Measurements from ENCODE around the gene PEX7. TPM values are rescaled to one million over a fixed set of nuclear protein-coding genes. Genes with fewer than 3 reads are reported as not detected.

PEX7 gene
- total RNA-seq, 1 experiment from 2014 or later, result 8.1 TPM

- no peak for TF ChIP-seq EGR1 (IDR thresholded peaks at IDR 0.05; ENCODE audit: low read depth)
Observed at GRCh38 chr6:136823128-136823660, 802 bp downstream of the PEX7 start (continued).

DNA sequence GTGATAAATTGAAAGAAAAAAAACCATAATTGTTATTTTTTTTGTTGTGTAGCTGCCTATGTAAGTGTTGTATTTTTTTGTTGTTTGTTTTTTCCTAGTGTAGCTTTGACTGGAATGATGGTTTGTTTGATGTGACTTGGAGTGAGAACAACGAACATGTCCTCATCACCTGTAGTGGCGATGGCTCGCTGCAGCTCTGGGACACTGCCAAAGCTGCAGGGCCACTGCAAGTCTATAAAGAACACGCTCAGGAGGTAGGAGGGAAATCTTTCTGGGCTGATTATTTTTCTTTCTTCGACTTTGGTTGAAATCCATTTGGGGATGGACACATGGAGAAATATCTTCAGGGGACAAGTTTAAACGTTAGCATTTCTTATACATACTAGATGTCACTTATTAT lies 3.8 kb downstream of the PEX7 start:
- no TSS peak for BruUV-seq (replicated peaks)

DNA sequence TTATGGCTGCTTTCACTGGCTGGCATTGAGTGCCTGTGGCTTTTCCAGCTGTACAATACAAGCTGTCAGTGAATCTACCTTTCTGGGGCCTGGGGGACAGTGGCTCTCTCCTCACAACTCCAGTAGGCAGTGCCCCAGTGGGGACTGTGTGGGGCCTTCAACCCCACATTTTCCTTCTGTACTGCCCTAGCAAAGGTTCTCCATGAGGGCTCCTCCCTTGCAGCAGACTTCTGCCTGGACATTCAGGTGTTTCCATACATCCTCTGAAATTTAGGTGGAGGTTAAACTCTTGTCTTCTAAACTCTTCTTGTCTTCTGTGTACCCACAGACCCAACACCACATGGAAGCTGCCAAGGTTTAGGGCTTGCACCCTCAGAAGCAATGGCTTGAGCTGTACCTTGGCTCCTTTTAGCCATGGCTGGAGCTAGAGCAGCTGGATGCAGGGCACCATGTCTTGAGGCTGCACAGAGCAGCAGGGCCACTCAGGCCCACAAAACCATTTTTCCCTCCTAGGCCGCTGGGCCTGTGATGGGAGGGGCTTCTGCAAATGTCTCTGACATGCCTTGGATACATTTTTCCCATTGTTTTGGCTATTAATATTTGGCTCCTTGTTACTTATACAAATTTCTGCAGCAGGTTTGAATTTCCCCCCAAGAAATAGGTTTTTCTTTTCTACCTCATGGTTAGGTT lies 9.6 kb downstream of the PEX7 start:
- H3K4me3 ChIP-seq (replicated peaks in 1 of 2; ENCODE audit: low read depth in 1 of 2, low read length in 2 of 2), result no peak overlapping the region
- H4K20me1 ChIP-seq (ENCODE audit: insufficient read depth), result no peaks in the 10 kb centered on the region
- peaks cover 4% of the 10 kb centered on the region in 2 experiments; a peak in 2 of 4 replicates for H3K9me3 ChIP-seq (ENCODE audit: control insufficient read depth in 1 of 2, insufficient read depth in 1 of 2, low read depth in 1 of 2, low read length in 2 of 2)
- no peaks in the 10 kb centered on the region for H3K79me2 ChIP-seq (ENCODE audit: insufficient read depth, low read length)
- H3K27ac ChIP-seq (ENCODE audit: low read depth, low read length), result no peak overlapping the region
- ChIA-PET POLR2A (no interaction called here), RAD21 (ENCODE audit: low non-redundant PET in 1 of 2, low total read pairs in 2 of 2, uncharacterized antibody in 2 of 2, unreplicated experiment in 2 of 2) (no interaction called here), CTCF (no interaction called here)
- no peaks in the 10 kb centered on the region for H3K9me2 ChIP-seq (ENCODE audit: insufficient read depth)
- BruUV-seq (replicated peaks), result no TSS peak
- H3K9ac ChIP-seq (ENCODE audit: low read length), result no peak overlapping the region
- no peak for TF ChIP-seq YY1 (IDR thresholded peaks at IDR 0.05; ENCODE audit: extremely low read depth, insufficient replicate concordance, low read depth, low read length)
- TF ChIP-seq CTCF (IDR thresholded peaks at IDR 0.05 in 2 of 3, conservative IDR thresholded peaks at IDR 0.05 in 1 of 3; ENCODE audit: borderline replicate concordance in 1 of 3, insufficient read depth in 1 of 3, low read depth in 2 of 3, low read length in 2 of 3), result no peak
- peak; percentile 66; the same call in 1 of the 2 replicates for TF ChIP-seq CBX3 (IDR thresholded peaks at IDR 0.05; ENCODE audit: low read depth)
- DNase-seq (ENCODE audit: low read depth, low spot score) (no peak), ATAC-seq (no peak)
- no peak overlapping the region for H2AFZ ChIP-seq (ENCODE audit: low read depth, low read length, poor library complexity, severe bottlenecking)
- no peaks in the 10 kb centered on the region for H3K27me3 ChIP-seq (ENCODE audit: insufficient read depth, low read length)
- no peak overlapping the region for H3K4me2 ChIP-seq (ENCODE audit: low read length)
- H3K36me3 ChIP-seq (ENCODE audit: control insufficient read depth in 1 of 2, insufficient read depth in 2 of 2, low read length in 2 of 2), result peaks cover 0 to 16% of the 10 kb centered on the region in 2 experiments; a peak in 2 of 4 replicates
- H3K4me1 ChIP-seq (ENCODE audit: control insufficient read depth in 1 of 2, insufficient read depth in 2 of 2, low read length in 2 of 2), result no peaks in the 10 kb centered on the region
- intact Hi-C loops (cut with micrococcal nuclease), result no loop called here

More for the DNA sequence above, 3.8 kb downstream of the PEX7 start:
- no peak overlapping the region for H3K4me2 ChIP-seq (ENCODE audit: low read length)
- no peak overlapping the region for H3K9ac ChIP-seq (ENCODE audit: low read length)
- RAD21 ChIA-PET (ENCODE audit: low non-redundant PET in 1 of 2, low total read pairs in 2 of 2, uncharacterized antibody in 2 of 2, unreplicated experiment in 2 of 2), result no interaction called here
- ATAC-seq (no peak), DNase-seq (ENCODE audit: low read depth, low spot score) (no peak)
- no peaks in the 10 kb centered on the region for H3K9me2 ChIP-seq (ENCODE audit: insufficient read depth)
- H3K4me1 ChIP-seq (ENCODE audit: control insufficient read depth in 1 of 2, insufficient read depth in 2 of 2, low read length in 2 of 2), result peaks cover 4 to 14% of the 10 kb centered on the region in 2 experiments; a peak in 3 of 4 replicates
- peaks cover 10% of the 10 kb centered on the region; the same call in 1 of the 2 replicates for H3K79me2 ChIP-seq (ENCODE audit: insufficient read depth, low read length)
- CTCF ChIA-PET, result no interaction called here
- H3K27ac ChIP-seq (ENCODE audit: low read depth, low read length), result no peak overlapping the region
- TF ChIP-seq ELF1 (IDR thresholded peaks at IDR 0.05; ENCODE audit: borderline replicate concordance, low read depth) (no peak), ZFX (IDR thresholded peaks at IDR 0.05) (no peak), EZH2 (IDR thresholded peaks at IDR 0.05) (no peak), EZH2phosphoT487 (IDR thresholded peaks at IDR 0.05; ENCODE audit: borderline replicate concordance) (no peak), CBX3 (IDR thresholded peaks at IDR 0.05; ENCODE audit: low read depth) (no peak), SRF (IDR thresholded peaks at IDR 0.05; ENCODE audit: low read depth) (no peak), JUND (IDR thresholded peaks at IDR 0.05) (no peak)
- TF ChIP-seq, protein P1, sequence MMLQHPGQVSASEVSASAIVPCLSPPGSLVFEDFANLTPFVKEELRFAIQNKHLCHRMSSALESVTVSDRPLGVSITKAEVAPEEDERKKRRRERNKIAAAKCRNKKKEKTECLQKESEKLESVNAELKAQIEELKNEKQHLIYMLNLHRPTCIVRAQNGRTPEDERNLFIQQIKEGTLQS (IDR thresholded peaks at IDR 0.05), result no peak
- H3K36me3 ChIP-seq (ENCODE audit: control insufficient read depth in 1 of 2, insufficient read depth in 2 of 2, low read length in 2 of 2), result peaks cover 0 to 19% of the 10 kb centered on the region in 2 experiments; a peak in 2 of 4 replicates
- H3K9me3 ChIP-seq (ENCODE audit: control insufficient read depth in 1 of 2, insufficient read depth in 1 of 2, low read depth in 1 of 2, low read length in 2 of 2), result no peaks in the 10 kb centered on the region
- H3K27me3 ChIP-seq (ENCODE audit: insufficient read depth, low read length), result no peaks in the 10 kb centered on the region
- H4K20me1 ChIP-seq (ENCODE audit: insufficient read depth), result no peaks in the 10 kb centered on the region
- H2AFZ ChIP-seq (ENCODE audit: low read depth, low read length, poor library complexity, severe bottlenecking), result no peak overlapping the region
- H3K4me3 ChIP-seq (replicated peaks in 1 of 2; ENCODE audit: low read depth in 1 of 2, low read length in 2 of 2), result no peak overlapping the region
- intact Hi-C loops (cut with micrococcal nuclease), result no loop called here
- POLR2A ChIA-PET, result no interaction called here

All from HCT116 (cell line).